Keratinocyte (primary cell): ENCODE results near the gene CAMSAP1. TPM values are rescaled to one million over a fixed set of nuclear protein-coding genes. Genes with fewer than 3 reads are reported as not detected.

Experiments used
- DNase-seq: peaks from one replicate; pipeline ENCODE4 v3.0.0-alpha.2; 2011; ENCODE audit warnings: low read depth, missing footprints, low spot score
- FAIRE-seq: peaks from 2 replicates; lab custom pipeline; 2011; peaks lifted over from hg19 to GRCh38; lab: Jason Lieb, UNC
- H2AFZ ChIP-seq: 2 replicates; pipeline ENCODE4 v1.6.0; 2012; ENCODE audit warnings: low read length, control low read depth, inconsistent platforms; ENCODE audit not compliant: control insufficient read depth
- H3K27ac ChIP-seq: 2 replicates; pipeline ENCODE4 v1.5.1; 2011; ENCODE audit warnings: low read length; ENCODE audit not compliant: control insufficient read depth, insufficient read depth
- H3K27me3 ChIP-seq: 3 replicates; pipeline ENCODE4 v1.6.0; 2011; ENCODE audit warnings: low read length; ENCODE audit not compliant: control insufficient read depth, insufficient read depth; ENCODE audit errors: extremely low read depth
- H3K36me3 ChIP-seq, 2 experiments: 2 replicates in 1 of 2; 3 replicates in 1 of 2; pipeline ENCODE4 v1.5.1; 2011; ENCODE audit warnings: low read length in 2 of 2, mild to moderate bottlenecking in 1 of 2; ENCODE audit not compliant: control insufficient read depth in 2 of 2, insufficient read depth in 2 of 2; ENCODE audit errors: extremely low read depth in 1 of 2
- H3K4me1 ChIP-seq: 3 replicates; pipeline ENCODE4 v1.5.1; 2011; ENCODE audit warnings: low read length; ENCODE audit not compliant: control insufficient read depth, insufficient read depth; ENCODE audit errors: extremely low read depth
- H3K4me2 ChIP-seq: 3 replicates; pipeline ENCODE4 v1.6.0; 2011; ENCODE audit warnings: low read depth, low read length; ENCODE audit not compliant: control insufficient read depth, insufficient read depth; ENCODE audit errors: extremely low read depth
- H3K4me3 ChIP-seq, 3 experiments: fragments of 200-600 bp in 1 of 3; sonication (generic) in 1 of 3; 2 replicates in 2 of 3; 3 replicates in 1 of 3; pipeline ENCODE4 v1.5.1; 2011 to 2016; ENCODE audit warnings: low read length in 3 of 3, mild to moderate bottlenecking in 3 of 3, control low read depth in 2 of 3, inconsistent platforms in 1 of 3, low read depth in 1 of 3, mixed read lengths in 1 of 3, mixed run types in 1 of 3, moderate library complexity in 1 of 3; ENCODE audit not compliant: control insufficient read depth in 2 of 3, insufficient read depth in 2 of 3; ENCODE audit errors: extremely low read depth in 1 of 3
- H3K79me2 ChIP-seq: 2 replicates; pipeline ENCODE4 v1.6.0; 2012; ENCODE audit warnings: low read length; ENCODE audit not compliant: control insufficient read depth, insufficient read depth
- H3K9ac ChIP-seq: 3 replicates; pipeline ENCODE4 v1.6.0; 2011; ENCODE audit warnings: low read length; ENCODE audit not compliant: control insufficient read depth, insufficient read depth; ENCODE audit errors: extremely low read depth
- H3K9me1 ChIP-seq: 3 replicates; pipeline ENCODE4 v1.6.0; 2011; ENCODE audit warnings: low read length; ENCODE audit not compliant: control insufficient read depth, insufficient read depth; ENCODE audit errors: extremely low read depth
- H3K9me3 ChIP-seq: 2 replicates; pipeline ENCODE4 v1.5.1; 2012; ENCODE audit warnings: low read depth, low read length; ENCODE audit not compliant: control insufficient read depth
- H4K20me1 ChIP-seq: 3 replicates; pipeline ENCODE4 v1.6.0; 2011; ENCODE audit warnings: low read length; ENCODE audit not compliant: control insufficient read depth, insufficient read depth; ENCODE audit errors: extremely low read depth
- CTCF ChIP-seq, 3 experiments: IDR thresholded peaks in 1 of 3; conservative IDR thresholded peaks in 1 of 3; optimal IDR thresholded peaks in 1 of 3; 2 replicates in 2 of 3; 3 replicates in 1 of 3; pipeline versions ENCODE3 to v1.5.1; 2011; ENCODE audit warnings: low read length in 3 of 3, mild to moderate bottlenecking in 3 of 3, moderate library complexity in 2 of 3, control low read depth in 1 of 3, inconsistent platforms in 1 of 3; ENCODE audit not compliant: insufficient read depth in 2 of 3; ENCODE audit errors: extremely low read depth in 1 of 3
- EZH2 ChIP-seq: IDR thresholded peaks from one replicate; pipeline ENCODE4 v1.6.1; 2012; ENCODE audit warnings: inconsistent platforms, mild to moderate bottlenecking, low read length, moderate library complexity
- dilution Hi-C: fragments of 300-500 bp; cut with MboI; formaldehyde crosslinking; loops from one replicate; pipeline ENCODE4 v1.7.0; 2020; ENCODE audit warnings: low sequenced_read_pairs; ENCODE audit not compliant: extremely low pct_ligation_motif_present
- polyA plus RNA-seq, 5 experiments: library from polyadenylated mRNA; depleted of rRNA in 3 of 5; stranded (reverse) in 3 of 5; stranded (forward) in 1 of 5; unstranded in 1 of 5; fragments of >200 nt; gene quantifications; 1 replicate in 1 of 5; 2 replicates in 3 of 5; 3 replicates in 1 of 5; pipeline versions ENCODE4 v1.2.1 to v1.2.3, GENCODE V29; 2011 to 2012; ENCODE audit warnings: missing spikeins in 2 of 5, low read depth in 1 of 5, low replicate concordance in 1 of 5

The CAMSAP1 gene
- polyA plus RNA-seq, 1 donor (not counting 4 experiments of a cell fraction or from before 2014, with no cell fraction given): 8.3 TPM

GRCh38 chr9:135896626-135897025 lies 10.7 kb downstream of the CAMSAP1 start:
- Histone ChIP-seq H3K4me2 (no peak overlapping the region), H4K20me1 (peaks cover 11% of the 10 kb centered on the region), H2AFZ (no peak overlapping the region), H3K4me3 (no peak overlapping the region), H3K27me3 (no peaks in the 10 kb centered on the region), H3K9me3 (no peaks in the 10 kb centered on the region), H3K9me1 (peaks cover 2% of the 10 kb centered on the region), H3K4me1 (peaks cover 3% of the 10 kb centered on the region), H3K79me2 (peaks cover 92% of the 10 kb centered on the region), H3K9ac (no peak overlapping the region), H3K27ac (no peak overlapping the region), H3K36me3 (peaks cover 0 to 6% of the 10 kb centered on the region in 2 experiments)
- FAIRE-seq (no peak), DNase-seq (no peak)
- TF ChIP-seq CTCF (optimal IDR thresholded peaks at IDR 0.05 in 1 of 3, IDR thresholded peaks at IDR 0.05 in 1 of 3, conservative IDR thresholded peaks at IDR 0.05 in 1 of 3; ENCODE audit: extremely low read depth in 1 of 3, insufficient read depth in 2 of 3, low read length in 3 of 3) (no peak), EZH2 (no peak)
- dilution Hi-C loops: no loop called here

GRCh38 chr9:135896205-135896604 lies 11.1 kb downstream of the CAMSAP1 start:
- H3K27ac ChIP-seq: no peak overlapping the region
- H3K9ac ChIP-seq: no peak overlapping the region
- no peak for FAIRE-seq
- peaks cover 0 to 5% of the 10 kb centered on the region in 2 experiments for H3K36me3 ChIP-seq
- H3K4me2 ChIP-seq: no peak overlapping the region
- H2AFZ ChIP-seq: no peak overlapping the region
- DNase-seq: no peak
- H3K4me1 ChIP-seq: peaks cover 7% of the 10 kb centered on the region
- H3K9me3 ChIP-seq: no peaks in the 10 kb centered on the region
- TF ChIP-seq CTCF (optimal IDR thresholded peaks at IDR 0.05 in 1 of 3, IDR thresholded peaks at IDR 0.05 in 1 of 3, conservative IDR thresholded peaks at IDR 0.05 in 1 of 3; ENCODE audit: extremely low read depth in 1 of 3, insufficient read depth in 2 of 3, low read length in 3 of 3) (no peak), EZH2 (no peak)
- dilution Hi-C loops: no loop called here
- no peak overlapping the region for H3K4me3 ChIP-seq
- peaks cover 11% of the 10 kb centered on the region for H4K20me1 ChIP-seq
- no peaks in the 10 kb centered on the region for H3K27me3 ChIP-seq
- peaks cover 2% of the 10 kb centered on the region for H3K9me1 ChIP-seq
- peaks cover 88% of the 10 kb centered on the region for H3K79me2 ChIP-seq
